ENCODE results near the gene RNF213.

- TF ChIP-seq CTCF (conservative IDR thresholded peaks at IDR 0.05 in 1 of 2, IDR thresholded peaks at IDR 0.05 in 1 of 2; ENCODE audit: low read depth in 1 of 2, low read length in 2 of 2) (no peak), EZH2 (IDR thresholded peaks at IDR 0.05; ENCODE audit: low read length, missing control alignments) (no peak)
Measured at GRCh38 chr17:80237386-80237785, 23.3 kb upstream of the RNF213 start.

All from fibroblast of lung (primary cell).